Mononuclear cell (primary cell): ENCODE data around the gene NLGN3. TPM values are rescaled to one million over a fixed set of nuclear protein-coding genes. Genes with fewer than 3 reads are reported as not detected.
A peak's percentile ranks its signal among the peaks of the same experiment; 100 is the strongest.

Experiments
- H3K27me3 ChIP-seq: 2 replicates; pipeline ENCODE4 v1.6.0; 2011; ENCODE audit warnings: low read length, control low read depth; ENCODE audit not compliant: insufficient read depth
- H3K4me1 ChIP-seq: 2 replicates; pipeline ENCODE4 v1.5.1; 2011; ENCODE audit warnings: mild to moderate bottlenecking, low read length, control low read depth; ENCODE audit not compliant: insufficient read depth
- H3K4me3 ChIP-seq: 2 replicates; pipeline ENCODE4 v1.5.1; 2011; ENCODE audit warnings: mild to moderate bottlenecking, low read length, moderate library complexity
- H3K9me3 ChIP-seq: 2 replicates; pipeline ENCODE4 v1.5.1; 2011; ENCODE audit warnings: low read depth, mild to moderate bottlenecking, control low read depth, low read length
- total RNA-seq: library from RNA; depleted of rRNA; stranded (reverse); fragments of >200 nt; gene quantifications from one replicate; pipeline ENCODE4 v1.2.3, GENCODE V29; 2012

The NLGN3 gene
- total RNA-seq, 1 donor: 2.6 TPM

GRCh38 chrX:71107762-71108360, 36.8 kb upstream of the NLGN3 start:
- no peaks in the 10 kb centered on the region for H3K27me3 ChIP-seq
- no peaks in the 10 kb centered on the region for H3K9me3 ChIP-seq
- H3K4me1 ChIP-seq: peaks cover 79% of the 10 kb centered on the region
- H3K4me3 ChIP-seq: peak overlapping the region; percentile 78

- Histone ChIP-seq H3K4me3 (peak overlapping the region; percentile 78), H3K4me1 (peaks cover 74% of the 10 kb centered on the region), H3K9me3 (no peaks in the 10 kb centered on the region), H3K27me3 (no peaks in the 10 kb centered on the region)
Observed at GRCh38 chrX:71109051-71109450, 35.6 kb upstream of the NLGN3 start.

- H3K27me3 ChIP-seq: no peaks in the 10 kb centered on the region
- H3K4me3 ChIP-seq: peak within 1 kb of the TSS; percentile 78
- peaks cover 53% of the 10 kb centered on the region for H3K4me1 ChIP-seq
- H3K9me3 ChIP-seq: no peaks in the 10 kb centered on the region
Observed at GRCh38 chrX:71111141-71111843, 33.3 kb upstream of the NLGN3 start, which contains the start of gene IL2RG. Gene IL2RG, minus strand, starts transcription at chrX:71111577. Its CDS starts 38 bp downstream, at chrX:71111539.

- Histone ChIP-seq H3K9me3 (no peaks in the 10 kb centered on the region), H3K4me3 (peak overlapping the region; percentile 78), H3K4me1 (peaks cover 48% of the 10 kb centered on the region)
Observed at GRCh38 chrX:71111921-71112431, 32.7 kb upstream of the NLGN3 start.

GRCh38 chrX:71117358-71117757, 27.3 kb upstream of the NLGN3 start:
- Histone ChIP-seq H3K4me1 (peaks cover 33% of the 10 kb centered on the region), H3K27me3 (no peaks in the 10 kb centered on the region), H3K4me3 (no peak overlapping the region), H3K9me3 (no peaks in the 10 kb centered on the region)

More at GRCh38 chrX:71111921-71112431, 32.7 kb upstream of the NLGN3 start:
- H3K27me3 ChIP-seq: no peaks in the 10 kb centered on the region

- peak within 1 kb of the TSS; percentile 66 for H3K4me3 ChIP-seq
- H3K27me3 ChIP-seq: no peaks in the 10 kb centered on the region
- no peaks in the 10 kb centered on the region for H3K9me3 ChIP-seq
- H3K4me1 ChIP-seq: peaks cover 24% of the 10 kb centered on the region
Observed at GRCh38 chrX:71118032-71118984, 26.3 kb upstream of the NLGN3 start, which contains the start of gene MED12. Gene MED12, plus strand, starts transcription at chrX:71118596. Its CDS starts 159 bp downstream, at chrX:71118755.

- Histone ChIP-seq H3K9me3 (no peaks in the 10 kb centered on the region), H3K4me3 (peak overlapping the region; percentile 66), H3K27me3 (no peaks in the 10 kb centered on the region), H3K4me1 (peaks cover 22% of the 10 kb centered on the region)
Observed at GRCh38 chrX:71118985-71119535, 25.6 kb upstream of the NLGN3 start.

GRCh38 chrX:71128166-71128833, 16.3 kb upstream of the NLGN3 start:
- no peaks in the 10 kb centered on the region for H3K27me3 ChIP-seq
- H3K9me3 ChIP-seq: no peaks in the 10 kb centered on the region

GRCh38 chrX:71128915-71129765, 15.5 kb upstream of the NLGN3 start:
- Histone ChIP-seq H3K9me3 (no peaks in the 10 kb centered on the region), H3K4me3 (no peak overlapping the region), H3K4me1 (no peaks in the 10 kb centered on the region), H3K27me3 (no peaks in the 10 kb centered on the region)

More at GRCh38 chrX:71128166-71128833, 16.3 kb upstream of the NLGN3 start:
- no peak overlapping the region for H3K4me3 ChIP-seq
- no peaks in the 10 kb centered on the region for H3K4me1 ChIP-seq

- no peaks in the 10 kb centered on the region for H3K27me3 ChIP-seq
- H3K4me1 ChIP-seq: no peaks in the 10 kb centered on the region
- H3K4me3 ChIP-seq: no peak overlapping the region
- no peaks in the 10 kb centered on the region for H3K9me3 ChIP-seq
Observed at GRCh38 chrX:71131510-71131909, 13.1 kb upstream of the NLGN3 start.

GRCh38 chrX:71140440-71140839, 4.2 kb upstream of the NLGN3 start:
- H3K4me1 ChIP-seq: peaks cover 2% of the 10 kb centered on the region
- no peaks in the 10 kb centered on the region for H3K27me3 ChIP-seq
- no peaks in the 10 kb centered on the region for H3K9me3 ChIP-seq
- H3K4me3 ChIP-seq: no peak overlapping the region

GRCh38 chrX:71143508-71143907, 1.1 kb upstream of the NLGN3 start:
- Histone ChIP-seq H3K9me3 (no peaks in the 10 kb centered on the region), H3K4me1 (peaks cover 12% of the 10 kb centered on the region), H3K27me3 (no peaks in the 10 kb centered on the region), H3K4me3 (no peak overlapping the region)

- Histone ChIP-seq H3K4me3 (no peak overlapping the region), H3K9me3 (no peaks in the 10 kb centered on the region), H3K4me1 (peaks cover 12% of the 10 kb centered on the region), H3K27me3 (no peaks in the 10 kb centered on the region)
Observed at GRCh38 chrX:71147496-71148277, 3.0 kb downstream of the NLGN3 start.
